Lower leg skin (tissue), 3 donors: ENCODE measurements around the gene RMDN3.

ENCODE experiments used
- CTCF ChIP-seq, 3 donors: fragments of 450-650 bp; IDR thresholded peaks; one replicate each; pipeline ENCODE4 v1.5.1; 2016; ENCODE audit warnings: antibody characterized with exemption in 3 of 3, mild to moderate bottlenecking in 3 of 3, moderate library complexity in 2 of 3
- POLR2A ChIP-seq, 2 donors: fragments of 450-650 bp; IDR thresholded peaks; one replicate each; pipeline ENCODE4 v1.6.1; 2016 to 2017; ENCODE audit warnings: antibody characterized with exemption in 2 of 2, mild to moderate bottlenecking in 1 of 2, moderate library complexity in 1 of 2

DNA sequence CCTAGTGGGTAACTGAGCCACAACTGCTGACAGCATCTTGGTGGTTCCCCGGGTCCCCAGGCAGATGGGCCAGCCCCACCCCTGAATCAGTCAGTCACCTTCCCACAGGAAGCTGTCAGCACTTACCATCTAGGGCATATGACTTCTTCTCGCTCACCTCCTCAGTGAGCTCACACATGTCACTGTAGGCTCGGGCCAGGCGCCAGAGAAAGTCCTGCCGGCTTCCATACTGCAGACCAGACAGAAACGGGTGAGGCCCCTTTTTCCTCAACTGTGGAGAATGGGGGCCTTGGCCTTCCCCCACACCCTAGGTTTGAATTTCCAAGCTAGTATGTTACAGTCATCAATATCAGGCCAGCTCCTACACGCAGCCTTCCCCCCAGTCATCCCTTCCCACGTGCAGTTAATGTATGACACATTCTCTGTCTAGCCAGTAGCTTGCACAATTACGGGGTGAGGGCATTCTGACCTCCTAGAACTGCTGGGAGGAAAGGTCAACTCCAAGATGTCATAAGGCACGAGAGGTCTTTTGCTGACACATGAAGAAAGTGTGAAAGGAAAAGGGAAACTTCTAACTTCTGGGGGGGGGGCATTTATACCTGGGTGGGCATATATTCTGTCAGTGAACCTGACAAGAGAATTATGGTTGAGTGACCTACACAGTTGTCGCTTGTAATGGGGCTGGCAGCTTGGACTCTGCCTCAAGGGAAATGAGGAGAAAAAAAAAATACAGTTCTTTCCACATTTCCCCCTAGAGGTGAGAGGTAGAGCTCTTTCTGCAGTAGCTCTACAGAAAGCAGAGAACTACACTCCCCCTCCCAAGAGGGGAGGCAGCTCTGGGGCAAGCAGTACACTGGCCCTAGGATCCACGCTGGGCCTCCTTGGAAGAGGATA lies 10.9 kb downstream of the RMDN3 start:
- TF ChIP-seq CTCF (IDR thresholded peaks at IDR 0.05) (no peak), POLR2A (IDR thresholded peaks at IDR 0.05) (no peak)
